HEK293 (cell line): ENCODE measurements around the gene TRIM2.

Source experiments
- CTCF ChIA-PET: fragments of 350-600 bp; formaldehyde crosslinking; extraction: SDS; loops from one replicate; lab custom pipeline; 2021; ENCODE audit warnings: antibody characterized with exemption; lab: Yijun Ruan, JAX
- POLR2A ChIA-PET: fragments of 300-600 bp; formaldehyde crosslinking; extraction: SDS; loops from one replicate; lab custom pipeline; 2020; ENCODE audit warnings: antibody characterized with exemption, inconsistent platforms; lab: Yijun Ruan, JAX
- H3K27ac ChIP-seq: fragments of 200-500 bp; sonication (Bioruptor generic); 2 replicates; pipeline ENCODE4 v1.5.1; 2014; ENCODE audit warnings: low read depth, low read length, control low read depth, inconsistent platforms; ENCODE audit errors: extremely low read depth
- H3K36me3 ChIP-seq, 2 experiments: fragments of 200-500 bp in 1 of 2; sonication (Bioruptor generic) in 1 of 2; 1 replicate in 1 of 2; 2 replicates in 1 of 2; pipeline ENCODE4 v1.5.1; 2014 to 2017; ENCODE audit warnings: inconsistent platforms in 2 of 2, low read length in 2 of 2; ENCODE audit not compliant: control insufficient read depth in 2 of 2, insufficient read depth in 1 of 2
- H3K4me1 ChIP-seq: fragments of 200-500 bp; sonication (Bioruptor generic); 2 replicates; pipeline ENCODE4 v1.5.1; 2014; ENCODE audit warnings: mild to moderate bottlenecking, low read length, inconsistent platforms; ENCODE audit not compliant: control insufficient read depth, insufficient read depth
- H3K4me3 ChIP-seq: 2 replicates; pipeline ENCODE4 v1.5.1; 2011; ENCODE audit warnings: low read depth, mild to moderate bottlenecking, control low read depth, low read length, moderate library complexity
- H3K9me3 ChIP-seq: fragments of 200-500 bp; sonication (Bioruptor generic); 2 replicates; pipeline ENCODE4 v1.5.1; 2014; ENCODE audit warnings: low read depth, low read length, inconsistent platforms; ENCODE audit not compliant: control insufficient read depth, insufficient read depth
- BCL11B ChIP-seq: fragments of 450-650 bp; formaldehyde crosslinking; IDR thresholded peaks from 2 replicates; pipeline ENCODE4 v1.5.1; 2016; ENCODE audit warnings: low read depth, missing biosample characterization, missing genetic modification characterization
- EGR2 ChIP-seq: fragments of 450-650 bp; formaldehyde crosslinking; IDR thresholded peaks from 2 replicates; pipeline ENCODE4 v1.5.1; 2016; ENCODE audit warnings: low read depth, missing biosample characterization, missing genetic modification characterization
- GLI4 ChIP-seq: fragments of 450-650 bp; formaldehyde crosslinking; IDR thresholded peaks from 2 replicates; pipeline ENCODE4 v1.5.1; 2016; ENCODE audit warnings: missing biosample characterization, missing genetic modification characterization
- REPIN1 ChIP-seq: fragments of 450-650 bp; formaldehyde crosslinking; IDR thresholded peaks from 2 replicates; pipeline ENCODE4 v1.5.1; 2017; ENCODE audit warnings: missing biosample characterization, missing genetic modification characterization, low read depth
- ZNF175 ChIP-seq: fragments of 450-650 bp; formaldehyde crosslinking; IDR thresholded peaks from 2 replicates; pipeline ENCODE4 v1.5.1; 2016; ENCODE audit warnings: missing biosample characterization, missing genetic modification characterization
- ZNF202 ChIP-seq: fragments of 450-650 bp; formaldehyde crosslinking; IDR thresholded peaks from 2 replicates; pipeline ENCODE4 v1.5.1; 2016; ENCODE audit warnings: missing biosample characterization, missing genetic modification characterization, borderline replicate concordance
- ZNF211 ChIP-seq: fragments of 450-650 bp; formaldehyde crosslinking; IDR thresholded peaks from 2 replicates; pipeline ENCODE4 v1.5.1; 2016; ENCODE audit warnings: low read depth, missing biosample characterization, missing genetic modification characterization
- ZNF24 ChIP-seq: fragments of 450-650 bp; formaldehyde crosslinking; IDR thresholded peaks from 2 replicates; pipeline ENCODE4 v1.5.1; 2016; ENCODE audit warnings: missing biosample characterization, missing genetic modification characterization
- ZNF274 ChIP-seq, 2 experiments: fragments of 200-500 bp in 1 of 2; fragments of 450-650 bp in 1 of 2; sonication (Bioruptor generic) in 1 of 2; formaldehyde crosslinking in 1 of 2; IDR thresholded peaks; 2 replicates each; pipeline versions ENCODE4 v1.5.1 to v1.6.1; 2014 to 2016; ENCODE audit warnings: borderline replicate concordance in 1 of 2, inconsistent platforms in 1 of 2, low read length in 1 of 2, missing biosample characterization in 1 of 2, missing genetic modification characterization in 1 of 2
- ZNF341 ChIP-seq: fragments of 450-650 bp; formaldehyde crosslinking; IDR thresholded peaks from 2 replicates; pipeline ENCODE4; 2016; ENCODE audit warnings: low read depth, missing biosample characterization, missing genetic modification characterization
- ZNF521 ChIP-seq: fragments of 450-650 bp; formaldehyde crosslinking; IDR thresholded peaks from 2 replicates; pipeline ENCODE4 v1.5.1; 2017; ENCODE audit warnings: missing biosample characterization, mild to moderate bottlenecking, missing genetic modification characterization
- ZNF555 ChIP-seq: fragments of 450-650 bp; formaldehyde crosslinking; conservative IDR thresholded peaks from 2 replicates; pipeline ENCODE4 v1.5.1; 2017; ENCODE audit warnings: missing biosample characterization, mild to moderate bottlenecking, missing genetic modification characterization, inconsistent platforms
- ZNF558 ChIP-seq: fragments of 450-650 bp; formaldehyde crosslinking; IDR thresholded peaks from 2 replicates; pipeline ENCODE4 v1.5.1; 2016; ENCODE audit warnings: missing biosample characterization, missing genetic modification characterization
- ZNF560 ChIP-seq: fragments of 450-650 bp; formaldehyde crosslinking; IDR thresholded peaks from 2 replicates; pipeline ENCODE4 v1.5.1; 2017; ENCODE audit warnings: missing biosample characterization, missing genetic modification characterization, borderline replicate concordance
- ZNF561 ChIP-seq: fragments of 450-650 bp; IDR thresholded peaks from 2 replicates; pipeline ENCODE4 v1.5.1; 2018; ENCODE audit warnings: missing biosample characterization, missing genetic modification characterization, borderline replicate concordance
- ZNF623 ChIP-seq: fragments of 450-650 bp; formaldehyde crosslinking; IDR thresholded peaks from 2 replicates; pipeline ENCODE4 v1.5.1; 2016; ENCODE audit warnings: missing biosample characterization, missing genetic modification characterization
- ZNF626 ChIP-seq: fragments of 450-650 bp; sonication (Bioruptor Pico); formaldehyde crosslinking; IDR thresholded peaks from 2 replicates; pipeline ENCODE4 v1.5.1; 2018; ENCODE audit warnings: missing biosample characterization, missing genetic modification characterization, inconsistent platforms
- ZNF664 ChIP-seq: fragments of 450-650 bp; formaldehyde crosslinking; IDR thresholded peaks from 2 replicates; pipeline ENCODE4 v1.5.1; 2016; ENCODE audit warnings: missing biosample characterization, missing genetic modification characterization
- ZNF777 ChIP-seq: fragments of 450-650 bp; formaldehyde crosslinking; IDR thresholded peaks from 2 replicates; pipeline ENCODE4 v1.5.1; 2017; ENCODE audit warnings: missing biosample characterization, missing genetic modification characterization, borderline replicate concordance
- ZSCAN16 ChIP-seq: fragments of 450-650 bp; formaldehyde crosslinking; IDR thresholded peaks from 2 replicates; pipeline ENCODE4 v1.5.1; 2016; ENCODE audit warnings: missing biosample characterization, missing genetic modification characterization
- TF ChIP-seq, protein P1 (sequence below): fragments of 450-650 bp; formaldehyde crosslinking; IDR thresholded peaks from 2 replicates; pipeline ENCODE4 v1.5.1; 2016; ENCODE audit warnings: missing biosample characterization, missing genetic modification characterization
- TF ChIP-seq, protein P2 (sequence below): fragments of 450-650 bp; formaldehyde crosslinking; IDR thresholded peaks from 2 replicates; pipeline ENCODE4 v1.5.1; 2016; ENCODE audit warnings: missing biosample characterization, missing genetic modification characterization
- TF ChIP-seq, protein P3 (sequence below): fragments of 450-650 bp; formaldehyde crosslinking; IDR thresholded peaks from 2 replicates; pipeline ENCODE4 v1.5.1; 2017; ENCODE audit warnings: missing biosample characterization, mild to moderate bottlenecking, missing genetic modification characterization, moderate library complexity

TRIM2 gene

DNA sequence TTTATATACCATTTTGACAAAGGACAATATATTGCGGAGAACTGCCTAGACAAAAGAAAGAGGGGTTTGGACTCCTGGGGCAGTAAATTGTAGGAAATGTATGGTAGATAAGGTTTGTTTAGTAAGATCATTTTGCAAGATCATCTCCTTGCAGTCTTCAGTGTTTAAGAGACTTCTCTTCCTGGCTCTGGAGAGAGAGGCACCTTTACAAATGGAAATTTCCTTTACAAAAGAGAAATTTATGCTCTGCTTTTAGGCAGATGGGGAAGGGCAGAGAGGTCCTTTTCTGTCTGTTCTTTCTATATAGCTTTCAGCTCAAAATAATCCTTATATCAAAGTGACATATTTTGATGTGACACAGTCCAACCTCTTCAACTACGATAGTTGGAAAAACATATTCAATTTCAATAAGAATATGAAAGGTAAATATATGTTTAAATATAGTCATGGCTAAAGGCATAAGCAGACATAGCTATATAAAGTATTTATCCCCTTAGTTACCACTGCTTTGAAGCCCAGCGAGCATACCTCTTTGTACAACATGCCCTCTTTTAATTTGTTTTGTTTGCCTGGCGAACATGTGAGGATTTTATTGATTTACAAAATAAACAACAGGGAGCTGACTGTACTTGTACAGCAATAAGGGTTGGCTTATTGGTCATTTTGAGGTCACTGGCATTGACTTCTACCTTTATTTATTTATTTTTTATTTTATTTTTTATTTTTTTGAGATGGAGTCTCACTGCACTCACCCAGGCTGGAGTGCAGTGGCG, 65.2 kb downstream of the TRIM2 start:
- H3K36me3 ChIP-seq, result peaks cover 0 to 5% of the 10 kb centered on the region in 2 experiments; a peak in 1 of 3 replicates
- POLR2A ChIA-PET, result no interaction called here
- H3K4me3 ChIP-seq, result no peak overlapping the region
- TF ChIP-seq ZNF211 (tag by site-specific recombination) (0 out of 2 replicates have a peak, but pooled peaks have one; percentile 57), GLI4 (no peak), ZNF664 (tag by site-specific recombination) (no peak), ZNF175 (tag by site-specific recombination) (no peak), REPIN1 (tag by site-specific recombination) (no peak)
- CTCF ChIA-PET, result interaction anchor here (0.6 kb wide), 1 partner anchor 17 kb away, joined by 3 read pairs; no protein-coding TSS in a partner anchor
- no peak overlapping the region for H3K27ac ChIP-seq
- no peaks in the 10 kb centered on the region for H3K9me3 ChIP-seq
- H3K4me1 ChIP-seq, result peaks cover 3% of the 10 kb centered on the region; the same call in 1 of the 2 replicates

DNA sequence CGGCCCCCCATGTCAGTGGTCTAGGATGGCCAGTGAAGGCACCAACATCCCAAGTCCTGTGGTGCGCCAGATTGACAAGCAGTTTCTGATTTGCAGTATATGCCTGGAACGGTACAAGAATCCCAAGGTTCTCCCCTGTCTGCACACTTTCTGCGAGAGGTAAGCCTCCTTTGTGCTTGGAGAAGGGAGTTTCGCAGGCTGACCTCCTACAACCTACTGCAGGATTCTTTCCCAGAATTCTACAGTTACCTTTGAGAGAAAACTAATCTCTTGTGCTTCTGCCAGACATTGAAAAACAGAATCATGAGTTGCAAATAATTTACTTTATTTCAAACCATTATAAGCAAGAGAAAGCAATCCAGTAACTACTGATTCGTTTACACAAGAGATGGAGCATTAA, 66.1 kb downstream of the TRIM2 start:
- ChIA-PET CTCF (no interaction called here), POLR2A (no interaction called here)
- Histone ChIP-seq H3K4me1 (peaks cover 3% of the 10 kb centered on the region; the same call in 1 of the 2 replicates), H3K9me3 (no peaks in the 10 kb centered on the region), H3K27ac (no peak overlapping the region), H3K36me3 (peaks cover 0 to 7% of the 10 kb centered on the region in 2 experiments; a peak in 1 of 3 replicates), H3K4me3 (no peak overlapping the region)
- TF ChIP-seq ZNF24, result no peak
- TF ChIP-seq ZNF561, result no peak
- TF ChIP-seq ZNF777 (tag by site-specific recombination), result no peak
- no peak for TF ChIP-seq ZNF560 (tag by site-specific recombination)
- TF ChIP-seq ZNF341 (tag by site-specific recombination), result no peak
- TF ChIP-seq BCL11B (tag by site-specific recombination), result no peak
- TF ChIP-seq, protein P1, sequence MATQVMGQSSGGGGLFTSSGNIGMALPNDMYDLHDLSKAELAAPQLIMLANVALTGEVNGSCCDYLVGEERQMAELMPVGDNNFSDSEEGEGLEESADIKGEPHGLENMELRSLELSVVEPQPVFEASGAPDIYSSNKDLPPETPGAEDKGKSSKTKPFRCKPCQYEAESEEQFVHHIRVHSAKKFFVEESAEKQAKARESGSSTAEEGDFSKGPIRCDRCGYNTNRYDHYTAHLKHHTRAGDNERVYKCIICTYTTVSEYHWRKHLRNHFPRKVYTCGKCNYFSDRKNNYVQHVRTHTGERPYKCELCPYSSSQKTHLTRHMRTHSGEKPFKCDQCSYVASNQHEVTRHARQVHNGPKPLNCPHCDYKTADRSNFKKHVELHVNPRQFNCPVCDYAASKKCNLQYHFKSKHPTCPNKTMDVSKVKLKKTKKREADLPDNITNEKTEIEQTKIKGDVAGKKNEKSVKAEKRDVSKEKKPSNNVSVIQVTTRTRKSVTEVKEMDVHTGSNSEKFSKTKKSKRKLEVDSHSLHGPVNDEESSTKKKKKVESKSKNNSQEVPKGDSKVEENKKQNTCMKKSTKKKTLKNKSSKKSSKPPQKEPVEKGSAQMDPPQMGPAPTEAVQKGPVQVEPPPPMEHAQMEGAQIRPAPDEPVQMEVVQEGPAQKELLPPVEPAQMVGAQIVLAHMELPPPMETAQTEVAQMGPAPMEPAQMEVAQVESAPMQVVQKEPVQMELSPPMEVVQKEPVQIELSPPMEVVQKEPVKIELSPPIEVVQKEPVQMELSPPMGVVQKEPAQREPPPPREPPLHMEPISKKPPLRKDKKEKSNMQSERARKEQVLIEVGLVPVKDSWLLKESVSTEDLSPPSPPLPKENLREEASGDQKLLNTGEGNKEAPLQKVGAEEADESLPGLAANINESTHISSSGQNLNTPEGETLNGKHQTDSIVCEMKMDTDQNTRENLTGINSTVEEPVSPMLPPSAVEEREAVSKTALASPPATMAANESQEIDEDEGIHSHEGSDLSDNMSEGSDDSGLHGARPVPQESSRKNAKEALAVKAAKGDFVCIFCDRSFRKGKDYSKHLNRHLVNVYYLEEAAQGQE (tag by site-specific recombination), result no peak
- TF ChIP-seq ZNF558 (tag by site-specific recombination), result no peak
- TF ChIP-seq ZNF274 (IDR thresholded peaks at IDR 0.05; ENCODE audit: low read length), result no peak
- TF ChIP-seq ZNF274 (tag by site-specific recombination; IDR thresholded peaks at IDR 0.05; ENCODE audit: borderline replicate concordance), result no peak
- TF ChIP-seq, protein P2, sequence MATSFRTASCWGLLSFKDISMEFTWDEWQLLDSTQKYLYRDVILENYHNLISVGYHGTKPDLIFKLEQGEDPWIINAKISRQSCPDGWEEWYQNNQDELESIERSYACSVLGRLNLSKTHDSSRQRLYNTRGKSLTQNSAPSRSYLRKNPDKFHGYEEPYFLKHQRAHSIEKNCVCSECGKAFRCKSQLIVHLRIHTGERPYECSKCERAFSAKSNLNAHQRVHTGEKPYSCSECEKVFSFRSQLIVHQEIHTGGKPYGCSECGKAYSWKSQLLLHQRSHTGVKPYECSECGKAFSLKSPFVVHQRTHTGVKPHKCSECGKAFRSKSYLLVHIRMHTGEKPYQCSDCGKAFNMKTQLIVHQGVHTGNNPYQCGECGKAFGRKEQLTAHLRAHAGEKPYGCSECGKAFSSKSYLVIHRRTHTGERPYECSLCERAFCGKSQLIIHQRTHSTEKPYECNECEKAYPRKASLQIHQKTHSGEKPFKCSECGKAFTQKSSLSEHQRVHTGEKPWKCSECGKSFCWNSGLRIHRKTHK, result no peak
- TF ChIP-seq ZNF202 (tag by site-specific recombination), result no peak
- TF ChIP-seq ZNF521 (tag by site-specific recombination), result no peak
- no peak for TF ChIP-seq EGR2 (tag by site-specific recombination)
- TF ChIP-seq, protein P3, sequence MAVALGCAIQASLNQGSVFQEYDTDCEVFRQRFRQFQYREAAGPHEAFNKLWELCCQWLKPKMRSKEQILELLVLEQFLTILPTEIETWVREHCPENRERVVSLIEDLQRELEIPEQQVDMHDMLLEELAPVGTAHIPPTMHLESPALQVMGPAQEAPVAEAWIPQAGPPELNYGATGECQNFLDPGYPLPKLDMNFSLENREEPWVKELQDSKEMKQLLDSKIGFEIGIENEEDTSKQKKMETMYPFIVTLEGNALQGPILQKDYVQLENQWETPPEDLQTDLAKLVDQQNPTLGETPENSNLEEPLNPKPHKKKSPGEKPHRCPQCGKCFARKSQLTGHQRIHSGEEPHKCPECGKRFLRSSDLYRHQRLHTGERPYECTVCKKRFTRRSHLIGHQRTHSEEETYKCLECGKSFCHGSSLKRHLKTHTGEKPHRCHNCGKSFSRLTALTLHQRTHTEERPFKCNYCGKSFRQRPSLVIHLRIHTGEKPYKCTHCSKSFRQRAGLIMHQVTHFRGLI (tag by site-specific recombination), result no peak
- no peak for TF ChIP-seq ZSCAN16
- no peak for TF ChIP-seq ZNF623 (tag by site-specific recombination)
- no peak for TF ChIP-seq ZNF555
- no peak for TF ChIP-seq ZNF626
